Right ventricle myocardium superior (tissue), 1 donor: ENCODE measurements around the gene ISLR. TPM values are rescaled to one million over a fixed set of nuclear protein-coding genes. Genes with fewer than 3 reads are reported as not detected.
"Not testable (repeated sequence)": the region's sequence is repeated elsewhere in the genome, so short reads cannot be mapped to it uniquely, and the experiment has no call there.

Experiments used
- ATAC-seq: fragments of 200-7000 bp; cut with Tn5 transposase; one replicate; pipeline ENCODE4 v1.9.1; 2020; ENCODE audit warnings: mild to moderate bottlenecking; ENCODE audit not compliant: poor library complexity
- DNase-seq: peaks from one replicate; pipeline ENCODE4 v3.0.0-alpha.2; 2020
- intact Hi-C: fragments of 100-400 bp; cut with DNase I; formaldehyde crosslinking; loops from one replicate; pipeline ENCODE4 v1.11.2; 2022
- total RNA-seq: library from RNA; stranded (reverse); fragmentation: NEBNext Ultra II Directional; extraction: Animal tissue kit (Norgen Biotek cat#: 25700); gene quantifications from one replicate; pipeline ENCODE4 v1.2.1, GENCODE V29; 2021
- donor health status: DM: no; HTN: yes; CAD: no; lungs with severe emphysema.

ISLR gene
- total RNA-seq, 1 donor from 2014 or later = 11.6 TPM

GRCh38 chr15:74134387-74135027 lies 39.0 kb upstream of the ISLR start:
- DNase-seq = peak; percentile 72
- peak; percentile 44 for ATAC-seq
- intact Hi-C loops = no loop called here

- intact Hi-C loops = no loop called here
- DNase-seq (no peak), ATAC-seq (no peak)
These were observed 38.4 kb upstream of the ISLR start for GRCh38 chr15:74135041-74135565.

DNA sequence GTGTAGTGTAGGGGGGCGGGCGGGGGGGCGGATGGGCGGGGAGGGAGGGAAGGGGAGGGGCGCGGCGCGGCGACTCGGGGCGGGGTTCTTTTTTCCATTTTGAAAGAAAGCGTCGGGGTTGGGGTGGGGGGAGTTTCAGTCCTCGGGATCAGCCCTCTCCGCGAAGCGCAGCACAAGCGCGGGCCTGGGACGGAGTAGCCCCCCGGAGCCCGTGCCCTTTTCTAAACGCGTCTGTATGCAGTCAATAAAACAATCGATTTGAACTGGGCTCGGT lies 37.0 kb upstream of the ISLR start:
- ATAC-seq = no peak
- intact Hi-C loops = no loop called here
- no peak for DNase-seq

GRCh38 chr15:74136814-74137536 lies 36.5 kb upstream of the ISLR start:
- DNase-seq (no peak), ATAC-seq (peak; percentile 11)

DNA sequence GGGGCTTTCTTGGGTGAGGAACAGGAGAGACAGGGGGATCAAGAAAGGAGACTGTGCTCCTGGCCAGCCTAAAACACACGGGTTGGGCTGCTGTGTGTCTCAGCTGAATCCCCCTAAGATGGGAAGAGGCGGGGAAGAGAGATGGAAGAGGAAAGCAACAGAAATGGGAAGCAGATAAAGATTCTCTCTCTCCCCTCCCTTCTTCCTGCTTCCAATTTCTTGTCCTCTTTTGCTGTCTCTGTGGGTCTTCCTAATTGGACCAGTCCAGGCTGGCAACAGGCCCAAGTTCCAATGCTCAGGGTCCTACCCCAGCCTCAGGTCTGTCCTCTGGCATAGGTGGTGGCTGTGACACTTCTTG lies 36.0 kb upstream of the ISLR start:
- intact Hi-C loops = no loop called here
- ATAC-seq (no peak), DNase-seq (no peak)

More at GRCh38 chr15:74136814-74137536, 36.5 kb upstream of the ISLR start:
- intact Hi-C loops = no loop called here

GRCh38 chr15:74138642-74139041 lies 34.9 kb upstream of the ISLR start:
- DNase-seq (no peak), ATAC-seq (no peak)
- intact Hi-C loops = no loop called here

GRCh38 chr15:74141591-74141990 lies 31.9 kb upstream of the ISLR start:
- no peak for DNase-seq
- intact Hi-C loops = no loop called here
- ATAC-seq = no peak

GRCh38 chr15:74144153-74144775 lies 29.2 kb upstream of the ISLR start:
- ATAC-seq = no peak
- no peak for DNase-seq
- intact Hi-C loops = no loop called here

DNA sequence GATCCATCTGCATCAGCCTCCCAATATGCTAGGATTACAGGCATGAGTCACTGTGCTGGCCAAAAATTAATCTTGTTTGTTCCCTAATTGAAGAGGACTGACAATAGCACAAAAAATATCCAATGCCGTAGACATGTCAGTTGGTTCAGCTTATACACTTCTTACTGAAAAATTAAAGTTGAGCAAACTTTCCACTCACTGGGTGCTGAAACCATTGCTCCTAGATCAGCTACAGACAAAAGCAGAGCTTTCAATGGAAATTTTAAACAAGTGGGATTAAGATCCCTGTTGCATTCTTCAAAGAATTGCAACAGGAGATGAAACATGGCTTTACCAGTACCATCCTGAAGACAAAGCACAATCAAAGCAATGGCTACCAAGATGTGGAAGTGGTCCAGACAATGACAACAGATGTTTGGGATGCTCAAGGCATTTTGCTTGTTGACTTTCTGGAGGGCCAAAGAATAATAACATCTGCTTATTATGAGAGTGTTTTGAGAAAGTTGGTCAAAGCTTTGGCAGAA lies 27.2 kb upstream of the ISLR start:
- intact Hi-C loops = no loop called here
- DNase-seq (no peak), ATAC-seq (no peak)

- DNase-seq = no peak
- intact Hi-C loops = no loop called here
- no peak for ATAC-seq
These were observed 26.5 kb upstream of the ISLR start for GRCh38 chr15:74147051-74147450.

- DNase-seq (no peak), ATAC-seq (no peak)
- intact Hi-C loops = no loop called here
These were observed 17.6 kb upstream of the ISLR start for GRCh38 chr15:74155766-74156417.

- ATAC-seq = peak; percentile 90
- DNase-seq = no peak
- intact Hi-C loops = no loop called here
These were observed 16.7 kb upstream of the ISLR start for GRCh38 chr15:74156678-74157411.

GRCh38 chr15:74157868-74158827 lies 15.4 kb upstream of the ISLR start:
- ATAC-seq = no peak
- DNase-seq = no peak
- intact Hi-C loops = no loop called here

- intact Hi-C loops = no loop called here
- ATAC-seq (no peak), DNase-seq (no peak)
These were observed 14.5 kb upstream of the ISLR start for GRCh38 chr15:74158855-74159650.

- ATAC-seq (no peak), DNase-seq (no peak)
- intact Hi-C loops = no loop called here
These were observed 13.7 kb upstream of the ISLR start for GRCh38 chr15:74159773-74160172.

GRCh38 chr15:74160390-74160789 lies 13.1 kb upstream of the ISLR start:
- DNase-seq, intact Hi-C loops, ATAC-seq: not testable (repeated sequence)

- DNase-seq, ATAC-seq, intact Hi-C loops: not testable (repeated sequence)
These were observed 11.3 kb upstream of the ISLR start for GRCh38 chr15:74162195-74162536.
